ENCODE results near the gene SAXO1.
"Not testable (repeated sequence)": the region's sequence is repeated elsewhere in the genome, so short reads cannot be mapped to it uniquely, and the experiment has no call there.

The SAXO1 gene

GRCh38 chr9:19009391-19009965 lies 23.5 kb downstream of the SAXO1 start:
- no peak for DNase-seq (ENCODE audit: low read depth)
- H3K4me3 ChIP-seq (ENCODE audit: low read depth, low read length), result no peak overlapping the region

DNA sequence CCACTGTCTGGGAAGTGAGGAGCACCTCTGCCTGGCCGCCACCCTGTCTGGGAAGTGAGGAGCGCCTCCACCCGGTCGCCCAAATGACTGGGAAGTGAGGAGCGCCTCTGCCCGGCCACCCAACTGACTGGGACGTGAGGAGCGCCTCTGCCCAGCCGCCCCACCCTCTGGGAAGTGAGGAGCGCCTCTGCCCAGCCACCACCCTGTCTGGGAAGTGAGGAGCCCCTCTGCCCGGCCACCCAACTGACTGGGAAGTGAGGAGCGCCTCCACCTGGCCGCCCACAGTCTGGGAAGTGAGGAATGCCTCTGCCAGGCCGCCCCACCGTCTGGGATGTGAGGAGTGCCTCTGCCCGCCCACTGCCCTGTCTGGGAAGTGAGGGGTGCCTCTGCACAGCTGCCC lies 32.9 kb downstream of the SAXO1 start:
- DNase-seq (ENCODE audit: low read depth), result no peak
- no peak overlapping the region for H3K4me3 ChIP-seq (ENCODE audit: low read depth, low read length)

- no peak overlapping the region for H3K4me3 ChIP-seq (ENCODE audit: low read depth, low read length)
- no peak for DNase-seq (ENCODE audit: low read depth)
Measured at GRCh38 chr9:18999173-18999785, 33.7 kb downstream of the SAXO1 start.

- H3K4me3 ChIP-seq (ENCODE audit: low read depth, low read length), result no peak overlapping the region
- DNase-seq (ENCODE audit: low read depth), result no peak
Measured at GRCh38 chr9:18997151-18997550, 35.9 kb downstream of the SAXO1 start.

GRCh38 chr9:18996211-18996610 lies 36.8 kb downstream of the SAXO1 start:
- DNase-seq (ENCODE audit: low read depth), result no peak
- no peak overlapping the region for H3K4me3 ChIP-seq (ENCODE audit: low read depth, low read length)

DNA sequence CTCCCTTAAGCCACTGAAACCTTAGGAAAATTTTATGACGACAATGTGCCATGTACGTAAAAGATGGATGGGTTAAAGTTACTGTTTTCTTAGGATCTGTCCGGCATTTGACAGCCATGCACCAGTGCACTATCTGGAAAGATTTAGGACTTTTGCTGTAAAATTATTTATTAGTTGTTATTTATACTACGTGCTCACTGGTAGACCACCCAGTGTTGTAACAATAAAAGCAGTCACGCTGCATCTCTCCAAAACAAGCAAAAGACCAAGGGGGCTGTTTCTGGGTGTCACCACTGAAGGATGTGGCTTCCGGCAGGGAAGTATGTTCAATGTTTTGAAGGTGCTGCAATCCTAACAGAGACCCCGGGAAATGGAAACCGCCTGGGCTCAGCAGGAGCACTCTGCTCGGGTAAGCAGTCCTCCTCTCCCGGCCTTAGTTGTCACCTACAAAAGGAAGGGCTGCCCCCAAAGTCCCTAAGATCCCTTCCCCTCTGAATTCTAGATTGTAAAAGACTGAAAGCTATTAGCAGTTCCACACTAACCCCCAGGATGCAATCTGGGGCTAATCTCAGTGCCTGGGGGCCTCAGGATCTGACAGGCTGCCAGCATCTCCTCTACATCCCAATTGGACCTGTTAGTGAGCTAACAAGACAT lies 38.6 kb downstream of the SAXO1 start:
- H3K4me3 ChIP-seq (ENCODE audit: low read depth, low read length), result no peak overlapping the region
- no peak for DNase-seq (ENCODE audit: low read depth)

- DNase-seq (ENCODE audit: low read depth); H3K4me3 ChIP-seq (ENCODE audit: low read depth, low read length): not testable (repeated sequence)
Measured at GRCh38 chr9:18991197-18991596, 41.8 kb downstream of the SAXO1 start.

DNA sequence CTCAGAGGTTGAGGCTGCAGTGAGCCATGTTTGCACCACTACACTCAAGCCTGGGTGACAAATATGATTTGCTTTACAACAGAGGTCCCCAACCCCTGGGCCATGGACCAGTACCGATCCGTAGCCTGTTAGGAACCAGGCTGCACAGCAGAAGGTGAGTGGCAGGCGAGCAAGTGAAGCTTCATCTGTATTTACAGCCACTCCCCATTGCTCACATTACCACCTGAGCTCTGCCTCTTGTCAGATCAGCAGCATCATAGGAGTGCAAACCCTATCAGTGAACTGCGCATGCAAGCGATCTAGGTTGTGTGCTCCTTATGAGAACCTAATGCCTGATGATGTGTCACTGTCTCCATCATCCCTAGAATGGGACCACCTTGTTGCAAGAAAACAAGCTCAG lies 42.5 kb downstream of the SAXO1 start:
- no peak for DNase-seq (ENCODE audit: low read depth)
- H3K4me3 ChIP-seq (ENCODE audit: low read depth, low read length), result no peak overlapping the region

DNA sequence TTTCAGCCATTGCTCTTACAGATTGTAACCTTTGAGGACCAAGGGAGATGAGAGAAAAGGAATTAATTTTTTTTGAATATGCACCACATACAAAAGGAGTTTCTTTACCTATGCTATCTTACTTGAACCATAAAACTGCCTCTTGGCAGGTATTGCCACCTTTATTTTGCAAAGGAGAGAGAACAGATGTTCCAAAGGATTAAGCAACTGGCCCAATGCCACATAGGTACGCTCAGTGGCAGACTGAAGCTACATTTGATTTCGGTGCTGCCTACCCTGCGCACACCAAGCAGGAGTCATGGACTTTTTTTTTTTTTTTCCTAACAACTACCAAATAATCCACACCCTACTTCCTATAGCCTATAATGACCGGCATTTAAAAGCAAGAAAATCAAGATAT lies 43.1 kb downstream of the SAXO1 start:
- no peak overlapping the region for H3K4me3 ChIP-seq (ENCODE audit: low read depth, low read length)
- no peak for DNase-seq (ENCODE audit: low read depth)

DNA sequence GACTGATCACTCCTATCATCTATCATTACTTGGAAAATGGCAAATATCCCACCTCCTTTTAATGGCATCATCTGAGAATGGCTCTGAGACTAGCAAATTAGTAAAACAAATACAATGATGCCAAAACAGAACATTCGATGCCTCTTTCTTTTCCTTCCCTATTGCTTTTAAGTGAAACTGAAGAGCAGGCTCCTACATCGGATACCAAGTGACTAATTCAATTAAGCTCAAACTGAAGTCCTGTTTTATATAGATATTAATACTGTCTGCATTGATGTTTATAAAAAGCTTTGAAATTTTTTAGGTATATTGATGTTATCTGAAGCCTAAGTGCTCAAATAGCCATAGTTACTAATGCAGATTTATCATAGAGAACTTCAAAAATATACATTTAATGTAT lies 43.9 kb downstream of the SAXO1 start:
- H3K4me3 ChIP-seq (ENCODE audit: low read depth, low read length), result no peak overlapping the region
- DNase-seq (ENCODE audit: low read depth), result no peak

GRCh38 chr9:18988003-18988402 lies 45.0 kb downstream of the SAXO1 start:
- DNase-seq (ENCODE audit: low read depth), result no peak
- no peak overlapping the region for H3K4me3 ChIP-seq (ENCODE audit: low read depth, low read length)

GRCh38 chr9:18985996-18986395 lies 47.0 kb downstream of the SAXO1 start:
- H3K4me3 ChIP-seq (ENCODE audit: low read depth, low read length), result no peak overlapping the region
- no peak for DNase-seq (ENCODE audit: low read depth)

DNA sequence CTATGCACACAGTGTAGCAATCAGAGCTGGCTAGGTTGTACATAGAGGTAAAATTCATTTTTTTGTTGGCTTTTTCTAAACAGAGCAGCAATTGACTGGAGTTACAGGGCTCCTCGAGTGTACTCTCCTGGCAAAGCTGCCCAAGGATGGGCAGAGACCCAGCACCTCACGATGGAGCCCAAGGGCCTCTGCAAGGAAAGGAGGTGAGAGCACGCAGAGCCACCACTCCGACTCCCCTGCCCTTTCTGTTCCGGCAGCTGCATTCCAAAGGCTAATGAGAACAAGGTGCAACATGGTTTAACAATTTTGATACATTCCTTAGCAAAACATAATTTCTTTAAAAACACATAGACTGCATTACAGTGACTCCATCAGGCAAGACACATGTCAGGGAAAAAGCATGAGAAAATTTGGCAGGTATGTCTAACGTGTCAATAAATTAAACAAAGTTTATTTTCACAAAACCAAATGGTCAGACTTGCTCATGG lies 47.5 kb downstream of the SAXO1 start:
- no peak overlapping the region for H3K4me3 ChIP-seq (ENCODE audit: low read depth, low read length)
- DNase-seq (ENCODE audit: low read depth), result no peak

- no peak for DNase-seq (ENCODE audit: low read depth)
Measured at GRCh38 chr9:18982262-18982620, 50.8 kb downstream of the SAXO1 start.

DNA sequence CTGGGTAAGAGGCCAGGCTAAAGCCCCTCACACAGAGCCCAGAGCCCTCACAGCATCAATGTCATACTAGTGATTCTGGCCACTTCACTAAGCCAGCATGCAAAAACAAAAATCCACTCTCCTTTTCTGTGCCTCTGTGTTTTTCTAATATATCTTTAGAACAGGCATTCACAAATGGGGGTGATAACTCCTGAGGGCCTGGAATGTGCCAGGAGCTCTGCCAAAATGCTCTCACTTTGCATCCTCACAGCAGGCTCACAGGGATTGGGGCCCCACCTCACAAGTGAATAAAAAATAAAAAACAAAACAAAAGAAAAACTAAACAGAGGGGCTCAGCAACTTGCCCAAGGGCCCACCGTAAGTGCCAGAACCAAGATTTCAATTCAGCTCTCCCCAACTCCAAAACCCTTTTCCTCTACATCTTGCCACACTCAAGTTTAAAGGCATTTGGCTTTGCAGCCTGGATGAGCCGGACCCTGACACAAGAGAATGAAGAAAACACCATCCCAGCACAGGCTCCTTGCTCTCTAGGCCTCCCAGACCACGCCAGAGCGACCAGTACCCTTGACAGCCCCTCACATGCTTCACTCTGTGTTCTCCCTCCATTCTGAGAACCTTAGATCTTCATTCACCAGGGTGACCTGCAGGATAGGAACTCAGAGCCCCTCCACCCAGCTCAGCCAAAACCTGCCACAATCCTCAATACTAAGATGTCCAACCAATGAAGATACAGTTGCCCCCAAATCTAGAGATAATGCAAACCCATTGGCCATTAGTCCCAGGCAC lies 51.3 kb downstream of the SAXO1 start:
- H3K4me3 ChIP-seq (ENCODE audit: low read depth, low read length), result no peak overlapping the region
- no peak for DNase-seq (ENCODE audit: low read depth)

More at GRCh38 chr9:18982262-18982620, 50.8 kb downstream of the SAXO1 start:
- no peak overlapping the region for H3K4me3 ChIP-seq (ENCODE audit: low read depth, low read length)

DNA sequence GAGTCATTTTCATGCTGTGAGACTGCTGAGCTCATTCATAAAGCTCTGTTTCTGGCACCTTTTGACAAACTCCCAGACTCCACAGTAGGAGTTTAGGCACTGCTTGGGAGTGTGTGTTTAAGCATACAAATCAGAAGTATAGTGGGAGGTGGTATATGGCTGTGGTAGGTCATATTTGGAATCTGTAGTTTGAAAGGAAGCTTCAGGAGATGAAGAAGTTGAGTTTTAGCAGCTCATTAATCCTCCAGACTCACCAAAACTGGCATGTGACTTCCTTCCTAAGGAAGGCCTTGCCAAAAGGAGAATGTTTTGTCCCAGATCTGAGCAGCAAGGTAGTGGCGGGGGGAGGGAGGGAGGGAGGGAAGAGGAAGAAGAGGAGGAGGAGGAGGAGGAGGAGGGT lies 52.8 kb downstream of the SAXO1 start:
- DNase-seq (ENCODE audit: low read depth), result no peak
- no peak overlapping the region for H3K4me3 ChIP-seq (ENCODE audit: low read depth, low read length)

GRCh38 chr9:18979367-18979766 lies 53.6 kb downstream of the SAXO1 start:
- no peak for DNase-seq (ENCODE audit: low read depth)
- no peak overlapping the region for H3K4me3 ChIP-seq (ENCODE audit: low read depth, low read length)

- no peak for DNase-seq (ENCODE audit: low read depth)
- H3K4me3 ChIP-seq (ENCODE audit: low read depth, low read length), result no peak overlapping the region
Measured at GRCh38 chr9:18978188-18978587, 54.8 kb downstream of the SAXO1 start.

DNA sequence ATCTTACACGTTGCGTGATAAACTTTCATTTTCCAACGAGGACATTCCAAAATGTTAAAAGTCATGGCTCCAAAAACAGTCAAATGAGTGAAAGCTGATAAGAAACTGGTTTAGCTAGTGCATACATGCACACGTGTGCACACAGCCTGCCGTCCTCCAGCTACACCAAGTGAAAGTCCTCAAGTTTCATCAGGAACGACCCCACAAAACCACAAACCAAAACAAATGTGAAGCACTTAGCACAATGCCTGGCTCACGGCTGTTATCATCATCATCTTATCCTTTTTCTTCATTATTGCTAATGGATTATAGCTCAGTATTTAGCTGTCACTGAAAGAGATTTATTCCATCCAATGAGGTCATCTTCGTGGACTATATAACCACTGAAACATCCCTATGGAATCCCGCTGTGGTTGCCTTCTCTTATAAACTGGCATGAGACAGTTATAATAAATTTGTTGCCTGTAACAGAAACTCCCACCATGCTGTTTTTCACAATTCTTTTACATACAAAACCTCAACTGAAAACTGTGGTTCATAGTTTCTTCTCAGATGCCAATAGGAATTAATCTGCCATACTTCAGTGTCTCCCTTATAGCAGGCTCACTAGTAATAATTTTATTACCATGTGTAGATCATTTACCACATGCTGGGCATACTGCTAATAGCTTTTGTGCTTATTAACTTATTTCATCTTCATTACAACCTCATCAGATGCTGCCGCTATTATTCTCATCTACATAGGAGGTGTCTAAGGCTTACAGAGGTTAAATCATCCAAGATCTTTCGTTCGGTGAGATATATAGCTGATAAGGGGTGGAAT lies 56.1 kb downstream of the SAXO1 start:
- H3K4me3 ChIP-seq (ENCODE audit: low read depth, low read length), result no peak overlapping the region
- peak; percentile 69 for DNase-seq (ENCODE audit: low read depth)

Data from skeletal muscle cell (primary cell).